Measurements from ENCODE around the gene RBM39. TPM values are rescaled to one million over a fixed set of nuclear protein-coding genes. Genes with fewer than 3 reads are reported as not detected.

RBM39 gene
- total RNA-seq, 4 donors from 2014 or later = 320 to 423 (median 379) TPM

DNA sequence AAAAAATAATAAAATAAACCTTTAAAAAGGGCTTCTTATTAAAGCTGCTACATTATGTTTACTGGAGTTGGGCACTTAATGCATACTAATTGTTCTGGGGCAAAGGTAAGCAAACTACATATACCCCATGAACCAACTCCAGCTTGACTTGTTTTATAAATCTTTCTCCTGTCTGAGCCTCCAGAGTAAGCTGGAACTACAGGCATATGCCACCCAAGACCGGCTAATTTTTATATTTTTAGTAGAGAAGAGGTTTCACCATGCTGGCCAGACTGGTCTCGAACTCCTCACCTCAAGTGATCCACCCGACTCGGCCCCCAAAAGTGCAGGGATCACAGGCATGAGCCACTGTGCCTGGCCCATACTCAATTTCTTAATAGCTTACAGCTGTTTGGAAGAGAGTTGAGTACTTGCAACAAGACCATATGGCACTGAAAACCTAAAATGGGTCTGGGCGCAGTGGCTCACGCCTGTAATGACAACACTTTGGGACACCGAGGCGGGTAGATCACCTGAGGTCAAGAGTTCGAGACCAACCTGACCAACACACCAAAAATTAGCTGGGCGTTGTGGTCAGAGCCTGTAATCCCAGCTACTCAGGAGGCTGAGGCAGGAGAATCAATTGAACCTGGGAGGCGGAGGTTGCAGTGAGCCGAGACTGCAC, 23.0 kb downstream of the RBM39 start:
- TF ChIP-seq, protein P1, sequence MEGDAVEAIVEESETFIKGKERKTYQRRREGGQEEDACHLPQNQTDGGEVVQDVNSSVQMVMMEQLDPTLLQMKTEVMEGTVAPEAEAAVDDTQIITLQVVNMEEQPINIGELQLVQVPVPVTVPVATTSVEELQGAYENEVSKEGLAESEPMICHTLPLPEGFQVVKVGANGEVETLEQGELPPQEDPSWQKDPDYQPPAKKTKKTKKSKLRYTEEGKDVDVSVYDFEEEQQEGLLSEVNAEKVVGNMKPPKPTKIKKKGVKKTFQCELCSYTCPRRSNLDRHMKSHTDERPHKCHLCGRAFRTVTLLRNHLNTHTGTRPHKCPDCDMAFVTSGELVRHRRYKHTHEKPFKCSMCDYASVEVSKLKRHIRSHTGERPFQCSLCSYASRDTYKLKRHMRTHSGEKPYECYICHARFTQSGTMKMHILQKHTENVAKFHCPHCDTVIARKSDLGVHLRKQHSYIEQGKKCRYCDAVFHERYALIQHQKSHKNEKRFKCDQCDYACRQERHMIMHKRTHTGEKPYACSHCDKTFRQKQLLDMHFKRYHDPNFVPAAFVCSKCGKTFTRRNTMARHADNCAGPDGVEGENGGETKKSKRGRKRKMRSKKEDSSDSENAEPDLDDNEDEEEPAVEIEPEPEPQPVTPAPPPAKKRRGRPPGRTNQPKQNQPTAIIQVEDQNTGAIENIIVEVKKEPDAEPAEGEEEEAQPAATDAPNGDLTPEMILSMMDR (IDR thresholded peaks at IDR 0.05; ENCODE audit: low read depth) = no peak

DNA sequence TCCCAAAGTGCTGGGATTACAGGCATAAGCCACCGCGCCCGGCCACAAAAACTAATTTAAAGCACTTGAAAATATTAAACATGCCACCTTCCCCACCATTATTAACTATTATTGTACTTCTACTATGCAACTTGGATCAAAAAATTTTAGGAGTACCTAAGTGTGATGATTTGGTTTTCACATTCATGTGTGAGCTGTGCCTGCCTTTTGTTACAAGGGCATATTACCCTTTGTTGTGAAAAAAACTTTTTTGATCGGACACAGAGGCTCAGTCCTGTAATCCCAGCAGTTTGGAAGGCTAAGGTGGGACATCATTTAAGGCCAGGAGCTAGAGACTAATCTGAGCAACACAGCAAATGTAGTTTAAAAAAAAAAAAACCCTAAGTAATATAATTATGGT, 25.7 kb downstream of the RBM39 start:
- TF ChIP-seq, protein P1 (IDR thresholded peaks at IDR 0.05; ENCODE audit: low read depth) = no peak

DNA sequence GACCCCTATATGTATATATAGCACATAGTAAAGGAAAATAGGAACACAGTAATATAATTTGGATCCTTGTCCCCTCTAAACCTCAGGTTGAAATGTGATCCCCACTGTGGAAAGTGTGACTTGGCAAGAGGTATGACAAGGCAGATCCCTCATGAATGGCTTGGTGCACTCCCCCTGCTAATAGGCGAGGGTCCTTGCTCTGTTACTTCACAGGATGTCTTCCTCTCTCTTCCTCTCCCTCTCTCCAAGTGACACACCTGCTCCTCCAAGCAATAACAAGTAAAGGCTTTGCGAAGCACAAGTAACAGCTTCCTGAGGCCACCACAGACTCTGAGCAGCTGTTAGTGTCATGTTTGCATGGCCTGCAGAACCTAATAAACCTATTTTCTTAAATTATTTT, 26.4 kb downstream of the RBM39 start:
- TF ChIP-seq, protein P1 (IDR thresholded peaks at IDR 0.05; ENCODE audit: low read depth) = no peak

DNA sequence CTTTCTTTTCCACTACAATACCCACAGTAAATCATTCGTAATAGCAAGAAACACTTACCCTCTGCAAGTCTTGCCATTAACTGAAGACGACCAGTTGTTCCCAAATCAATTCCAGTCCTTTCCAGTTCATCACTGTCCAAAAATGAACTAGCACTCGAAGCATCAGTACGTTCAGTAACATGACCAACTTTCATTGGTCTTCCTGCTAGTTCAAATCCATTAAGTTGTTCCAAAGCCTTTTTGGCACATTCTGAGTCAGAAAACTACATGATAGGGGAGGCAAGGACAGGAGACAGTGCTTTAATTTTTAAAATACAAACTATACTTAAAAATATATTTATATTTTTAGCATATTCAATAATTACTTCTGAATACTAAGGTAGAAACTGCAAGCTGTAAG, 27.9 kb downstream of the RBM39 start:
- TF ChIP-seq, protein P1 (IDR thresholded peaks at IDR 0.05; ENCODE audit: low read depth) = no peak

DNA sequence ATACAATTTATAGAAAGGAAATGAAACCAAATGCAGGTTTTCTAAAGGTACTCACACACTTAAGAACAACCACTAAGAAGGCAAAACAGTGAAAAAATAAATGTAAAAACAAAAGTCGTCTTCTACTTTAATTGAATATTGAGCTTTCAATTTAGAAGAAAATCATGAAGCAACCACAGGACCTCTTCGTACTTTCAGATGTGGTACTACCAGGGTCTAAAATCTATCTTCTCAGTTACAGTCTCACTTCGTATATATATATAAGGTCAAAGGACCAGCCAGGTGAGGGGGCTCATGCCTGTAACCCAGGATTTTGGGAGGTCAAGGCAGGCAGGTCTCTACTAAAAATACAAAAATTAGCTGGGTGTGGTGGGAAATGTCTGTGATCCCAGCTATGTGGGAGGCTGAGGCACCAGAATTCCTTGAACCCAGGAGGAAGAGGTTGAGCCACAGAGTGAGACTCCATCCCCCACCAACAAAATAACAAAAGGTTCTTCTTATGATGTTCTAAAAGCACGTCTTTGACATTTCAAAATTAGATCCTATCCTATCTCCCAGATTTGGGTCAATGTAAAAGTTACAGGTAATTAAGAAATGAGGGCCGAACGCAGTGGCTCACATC, 30.4 kb downstream of the RBM39 start:
- TF ChIP-seq, protein P1 (IDR thresholded peaks at IDR 0.05; ENCODE audit: low read depth) = no peak

DNA sequence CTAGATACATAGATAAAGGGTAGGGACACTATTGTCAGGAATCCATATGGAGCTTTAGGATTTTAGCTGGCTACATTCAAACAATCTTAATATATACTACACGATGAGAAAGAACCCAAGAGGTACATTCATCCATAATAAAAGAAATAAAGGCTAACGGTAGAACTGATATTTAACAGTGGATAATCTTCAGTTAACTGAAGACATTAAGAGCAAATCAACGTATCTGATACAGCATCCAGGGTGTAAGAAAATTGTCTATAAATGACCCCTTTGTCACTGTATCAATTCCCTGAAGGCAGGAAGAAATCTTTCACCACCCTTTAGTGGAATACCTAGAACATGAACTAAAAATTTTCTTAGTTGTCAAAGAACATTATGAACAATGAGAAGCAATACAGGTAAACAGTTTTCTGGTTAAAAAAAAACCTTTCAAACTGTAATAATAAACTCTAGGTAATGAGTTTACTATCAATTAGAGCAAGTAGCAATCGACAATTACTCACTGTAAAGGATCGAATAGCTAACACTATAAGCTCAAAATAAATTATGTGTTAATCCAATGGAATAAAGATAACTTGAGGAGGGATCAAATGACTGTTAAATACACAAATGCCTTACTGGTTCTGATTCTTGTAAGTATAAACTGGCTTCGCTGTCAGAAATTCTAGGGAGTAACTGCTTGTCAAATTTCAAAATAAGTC, 31.0 kb downstream of the RBM39 start:
- TF ChIP-seq, protein P1 (IDR thresholded peaks at IDR 0.05; ENCODE audit: low read depth) = no peak

DNA sequence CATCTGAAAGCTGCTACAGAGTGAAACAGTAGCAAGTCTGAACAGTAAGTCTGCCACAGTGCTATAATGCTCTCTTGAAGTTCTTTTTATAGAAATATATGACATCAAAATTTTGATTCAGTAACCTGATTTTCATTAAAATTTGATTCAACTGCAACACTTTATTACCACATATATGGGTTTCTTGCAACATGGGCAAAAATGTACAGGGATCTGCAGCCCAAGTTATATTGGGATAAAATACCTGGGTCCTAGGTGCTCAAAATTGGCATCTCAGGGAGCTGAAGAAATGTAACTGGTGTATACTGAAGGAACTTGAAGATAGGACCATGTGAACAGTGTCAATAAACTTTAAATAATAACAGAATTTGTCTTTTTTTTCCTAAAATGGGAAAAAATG, 32.0 kb downstream of the RBM39 start:
- TF ChIP-seq, protein P1 (IDR thresholded peaks at IDR 0.05; ENCODE audit: low read depth) = no peak
